Spleen (tissue), 11 donors: ENCODE measurements around the gene NTN1. TPM values are rescaled to one million over a fixed set of nuclear protein-coding genes. Genes with fewer than 3 reads are reported as not detected.

ENCODE experiments used
- DNase-seq: peaks from one replicate; pipeline ENCODE4 v3.0.0-alpha.2; 2020
- H3K27ac ChIP-seq, 8 donors: fragments of 200-600 bp; sonication (generic) in 7 of 8; 1 replicate in 4 of 8; 2 replicates in 4 of 8; pipeline versions ENCODE4 v1.5.0 to v1.8.0; 2016 to 2021; ENCODE audit warnings: inconsistent platforms in 4 of 8, mild to moderate bottlenecking in 4 of 8, moderate library complexity in 1 of 8
- H3K27me3 ChIP-seq, 7 donors: fragments of 200-600 bp; sonication (generic) in 6 of 7; replicated peaks in 1 of 7; 1 replicate in 4 of 7; 2 replicates in 3 of 7; pipeline versions ENCODE4 v1.5.0 to v1.8.0; 2016 to 2021; ENCODE audit warnings: inconsistent platforms in 3 of 7, mild to moderate bottlenecking in 1 of 7
- H3K36me3 ChIP-seq, 6 donors: fragments of 200-600 bp; sonication (generic) in 5 of 6; 1 replicate in 4 of 6; 2 replicates in 2 of 6; pipeline versions ENCODE4 v1.5.0 to v1.8.0; 2016 to 2021; ENCODE audit warnings: inconsistent platforms in 2 of 6
- H3K4me1 ChIP-seq, 6 donors: fragments of 200-600 bp; sonication (generic) in 5 of 6; 1 replicate in 3 of 6; 2 replicates in 3 of 6; pipeline versions ENCODE4 v1.5.0 to v1.8.0; 2016 to 2021; ENCODE audit warnings: inconsistent platforms in 3 of 6
- H3K4me3 ChIP-seq, 8 donors: fragments of 200-600 bp; sonication (generic) in 7 of 8; 1 replicate in 4 of 8; 2 replicates in 4 of 8; pipeline versions ENCODE4 v1.5.0 to v1.8.0; 2016 to 2021; ENCODE audit warnings: inconsistent platforms in 4 of 8, mild to moderate bottlenecking in 4 of 8, moderate library complexity in 2 of 8
- H3K9me3 ChIP-seq, 8 donors: fragments of 200-600 bp; sonication (generic) in 7 of 8; 1 replicate in 4 of 8; 2 replicates in 4 of 8; pipeline versions ENCODE4 v1.5.0 to v1.8.0; 2016 to 2021; ENCODE audit warnings: inconsistent platforms in 4 of 8
- POLR2A ChIP-seq, 3 donors: fragments of 450-650 bp; IDR thresholded peaks; one replicate each; pipeline ENCODE4 v1.5.1; 2017; ENCODE audit warnings: antibody characterized with exemption in 3 of 3, mild to moderate bottlenecking in 1 of 3
- POLR2AphosphoS5 ChIP-seq, 3 donors: sonication (generic); formaldehyde crosslinking; IDR thresholded peaks; one replicate each; pipeline ENCODE4 v1.5.1; 2017; ENCODE audit warnings: antibody characterized with exemption in 3 of 3
- WGBS, 5 donors: extraction: QIAGEN DNeasy Blood & Tissue Kit in 3 of 5; methylation state at CpG; one replicate each; pipeline versions ENCODE4 v1.1.5 to v1.1.7; 2013 to 2018; 5-methylcytosine and 5-hydroxymethylcytosine counted together
- intact Hi-C: fragments of 100-400 bp; cut with DNase I; formaldehyde crosslinking; loops from one replicate; pipeline ENCODE4 v1.15.0; 2023; ENCODE audit warnings: low total_unique reads
- polyA plus RNA-seq, 3 donors: library from polyadenylated mRNA; stranded (reverse); fragments of 200-250 nt; gene quantifications; one replicate each; pipeline ENCODE4 v1.2.1, GENCODE V29; 2013
- total RNA-seq, 7 donors: library from RNA; depleted of rRNA in 3 of 7; stranded (reverse); fragments of >200 nt in 3 of 7; fragmentation: NEBNext Ultra II Directional in 4 of 7; extraction: Animal tissue kit (Norgen Biotek cat#: 25700) in 4 of 7; gene quantifications; one replicate each; pipeline versions ENCODE4 v1.1.0 to v1.2.1, GENCODE V29; 2016 to 2021
- TF ChIP-seq, protein P1 (sequence below), 11 experiments: fragments of 200-600 bp in 7 of 11; fragments of 450-650 bp in 4 of 11; sonication (generic) in 4 of 11; IDR thresholded peaks in 8 of 11; conservative IDR thresholded peaks in 3 of 11; 1 replicate in 7 of 11; 2 replicates in 4 of 11; pipeline versions ENCODE4 v1.4.0 to v1.8.0; 2016 to 2021; ENCODE audit warnings: antibody characterized with exemption in 11 of 11, inconsistent platforms in 4 of 11, mild to moderate bottlenecking in 1 of 11
- donor health status: healthy with polysubstance abuse.
- donor health status: DM: no; HTN: no; CAD: no; lungs with moderate emphysema.
- donor health status: DM: no; HTN: no; CAD: no.
- donor health status: Bipolar disorder and iron deficiency.
- donor health status: healthy.
- donor health status: DM: no; HTN: no; CAD: no.
- donor health status: DM: yes; HTN: yes; CAD: no.

NTN1 gene
- total and polyA plus RNA-seq, 10 donors, result 0.07 to 0.43 (median 0.23) TPM; not detected in 2

GRCh38 chr17:9279893-9280292, 258.6 kb downstream of the NTN1 start:
- Histone ChIP-seq H3K4me1 (peaks cover 0 to 4% (median 0%) of the 10 kb centered on the region in 6 donors), H3K27me3 (no peaks in the 10 kb centered on the region), H3K4me3 (no peak overlapping the region), H3K9me3 (no peaks in the 10 kb centered on the region), H3K36me3 (no peaks in the 10 kb centered on the region), H3K27ac (no peak overlapping the region)
- TF ChIP-seq POLR2A (IDR thresholded peaks at IDR 0.05) (no peak), POLR2AphosphoS5 (IDR thresholded peaks at IDR 0.05) (no peak)
- TF ChIP-seq, protein P1, sequence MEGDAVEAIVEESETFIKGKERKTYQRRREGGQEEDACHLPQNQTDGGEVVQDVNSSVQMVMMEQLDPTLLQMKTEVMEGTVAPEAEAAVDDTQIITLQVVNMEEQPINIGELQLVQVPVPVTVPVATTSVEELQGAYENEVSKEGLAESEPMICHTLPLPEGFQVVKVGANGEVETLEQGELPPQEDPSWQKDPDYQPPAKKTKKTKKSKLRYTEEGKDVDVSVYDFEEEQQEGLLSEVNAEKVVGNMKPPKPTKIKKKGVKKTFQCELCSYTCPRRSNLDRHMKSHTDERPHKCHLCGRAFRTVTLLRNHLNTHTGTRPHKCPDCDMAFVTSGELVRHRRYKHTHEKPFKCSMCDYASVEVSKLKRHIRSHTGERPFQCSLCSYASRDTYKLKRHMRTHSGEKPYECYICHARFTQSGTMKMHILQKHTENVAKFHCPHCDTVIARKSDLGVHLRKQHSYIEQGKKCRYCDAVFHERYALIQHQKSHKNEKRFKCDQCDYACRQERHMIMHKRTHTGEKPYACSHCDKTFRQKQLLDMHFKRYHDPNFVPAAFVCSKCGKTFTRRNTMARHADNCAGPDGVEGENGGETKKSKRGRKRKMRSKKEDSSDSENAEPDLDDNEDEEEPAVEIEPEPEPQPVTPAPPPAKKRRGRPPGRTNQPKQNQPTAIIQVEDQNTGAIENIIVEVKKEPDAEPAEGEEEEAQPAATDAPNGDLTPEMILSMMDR (IDR thresholded peaks at IDR 0.05 in 8 of 11, conservative IDR thresholded peaks at IDR 0.05 in 3 of 11), result no peak
- intact Hi-C loops, result no loop called here
- WGBS, 5 donors, result 78 to 93% (median 91%) methylated on average over 8 of the region's 8 CpGs
- DNase-seq, result no peak

DNA sequence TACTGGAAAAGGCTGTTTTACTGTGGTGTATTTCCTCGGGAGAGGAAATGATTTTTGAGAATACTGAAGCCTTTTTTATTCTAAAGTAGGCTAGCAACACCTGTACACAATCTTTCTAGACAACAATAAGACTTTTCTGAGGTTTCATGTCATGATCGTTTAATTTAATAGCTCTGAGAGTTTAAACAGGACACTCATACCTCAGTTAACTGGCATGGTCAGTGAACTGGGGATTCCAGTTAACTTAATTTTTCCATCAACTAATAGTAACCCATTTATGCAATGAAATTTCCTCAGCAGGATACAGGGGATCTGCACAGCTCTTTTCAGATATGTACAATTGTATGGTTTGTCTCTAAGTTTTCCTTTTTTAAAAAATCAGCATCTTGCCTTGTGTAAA, 262.6 kb downstream of the NTN1 start:
- no peak for DNase-seq
- intact Hi-C loops, result no loop called here
- 73 to 92% (median 85%) methylated on average over 2 of the region's 2 CpGs for WGBS, 5 donors
- Histone ChIP-seq H3K4me3 (no peak overlapping the region), H3K27me3 (no peaks in the 10 kb centered on the region), H3K36me3 (no peaks in the 10 kb centered on the region), H3K27ac (no peak overlapping the region), H3K4me1 (peaks cover 0 to 4% (median 0%) of the 10 kb centered on the region in 6 donors), H3K9me3 (no peaks in the 10 kb centered on the region)
- no peak for TF ChIP-seq POLR2A (IDR thresholded peaks at IDR 0.05)
- no peak for TF ChIP-seq POLR2AphosphoS5 (IDR thresholded peaks at IDR 0.05)
- TF ChIP-seq, protein P1 (IDR thresholded peaks at IDR 0.05 in 8 of 11, conservative IDR thresholded peaks at IDR 0.05 in 3 of 11), result no peak

DNA sequence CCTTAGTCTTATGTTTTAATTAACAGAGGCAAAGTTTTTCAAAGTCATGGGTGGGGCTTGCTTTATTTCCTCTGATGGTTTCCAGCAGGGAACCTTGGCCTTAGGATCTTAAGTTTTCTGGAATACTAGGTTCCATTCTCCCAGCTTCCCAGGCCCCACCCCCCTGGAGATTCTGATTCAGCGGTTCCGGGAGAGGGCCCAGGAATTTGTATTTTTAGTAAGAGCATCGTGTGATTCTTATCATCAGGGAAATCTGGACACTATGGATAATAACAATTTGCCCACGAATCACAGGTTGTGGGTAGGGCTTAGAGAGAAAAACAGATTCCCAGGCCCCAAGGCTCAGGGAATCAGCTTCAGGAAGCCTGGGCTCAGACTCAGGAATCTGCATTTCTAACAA, 263.6 kb downstream of the NTN1 start:
- intact Hi-C loops, result no loop called here
- Histone ChIP-seq H3K36me3 (no peaks in the 10 kb centered on the region), H3K27me3 (no peaks in the 10 kb centered on the region), H3K4me1 (peaks cover 0 to 7% (median 1%) of the 10 kb centered on the region in 6 donors), H3K9me3 (no peaks in the 10 kb centered on the region), H3K27ac (peak overlapping the region in 1 of 8 donors; percentile 1), H3K4me3 (no peak overlapping the region)
- TF ChIP-seq, protein P1 (IDR thresholded peaks at IDR 0.05 in 8 of 11, conservative IDR thresholded peaks at IDR 0.05 in 3 of 11), result no peak
- TF ChIP-seq POLR2A (IDR thresholded peaks at IDR 0.05) (no peak), POLR2AphosphoS5 (IDR thresholded peaks at IDR 0.05) (no peak)
- DNase-seq, result no peak
- 74 to 85% (median 77%) methylated on average over 4 of the region's 4 CpGs for WGBS, 5 donors

DNA sequence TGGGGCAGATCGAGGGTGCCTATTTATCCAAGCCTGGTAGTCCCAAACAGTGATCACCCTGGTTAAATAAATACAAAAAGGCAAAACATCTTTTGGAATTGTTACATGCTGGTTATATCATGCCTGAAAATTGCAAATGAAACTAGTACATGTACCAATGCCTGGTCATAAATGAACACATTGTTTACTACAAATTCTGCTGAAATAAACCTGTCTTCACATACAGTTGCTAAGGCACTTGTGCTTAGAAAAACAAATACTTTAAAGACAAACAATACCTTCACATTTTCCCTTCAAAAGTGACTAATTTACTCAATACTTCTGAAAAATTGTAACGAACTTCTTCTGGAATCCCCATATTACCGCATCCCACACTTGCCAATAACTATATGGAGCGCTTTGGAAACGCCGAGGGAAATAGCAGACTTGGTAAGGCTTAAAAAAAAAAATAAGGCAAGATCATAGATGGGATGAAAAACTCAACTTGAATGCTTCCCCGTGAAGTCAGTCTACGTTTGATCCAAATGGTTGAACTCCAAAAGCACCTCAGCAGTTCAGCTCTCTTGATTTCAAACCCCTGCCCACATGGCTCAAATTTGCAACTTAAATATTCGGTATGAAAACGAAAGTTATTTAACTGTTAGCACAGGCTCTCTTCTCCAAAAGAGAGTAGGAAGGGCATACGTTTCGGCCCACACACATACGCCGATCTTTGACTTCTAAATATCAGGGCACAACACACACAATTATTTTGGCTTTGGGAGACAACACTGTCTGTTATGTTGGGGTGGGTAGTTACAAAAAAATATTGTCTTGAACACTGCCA, 264.5 kb downstream of the NTN1 start:
- TF ChIP-seq POLR2AphosphoS5 (IDR thresholded peaks at IDR 0.05) (no peak), POLR2A (IDR thresholded peaks at IDR 0.05) (no peak)
- TF ChIP-seq, protein P1 (IDR thresholded peaks at IDR 0.05 in 8 of 11, conservative IDR thresholded peaks at IDR 0.05 in 3 of 11), result no peak
- no peaks in the 10 kb centered on the region for H3K36me3 ChIP-seq
- H3K4me3 ChIP-seq, result no peak overlapping the region
- 82 to 89% (median 83%) methylated on average over 14 of the region's 14 CpGs for WGBS, 5 donors
- no peaks in the 10 kb centered on the region for H3K27me3 ChIP-seq
- intact Hi-C loops, result no loop called here
- H3K9me3 ChIP-seq, result no peaks in the 10 kb centered on the region
- H3K4me1 ChIP-seq, result peaks cover 0 to 14% (median 6%) of the 10 kb centered on the region in 6 donors
- DNase-seq, result no peak
- H3K27ac ChIP-seq, result no peak overlapping the region
